MCF 10A (cell line): ENCODE data around the gene DNAJC11. TPM values are rescaled to one million over a fixed set of nuclear protein-coding genes. Genes with fewer than 3 reads are reported as not detected.
A peak's percentile ranks its signal among the peaks of the same experiment; 100 is the strongest.

Experiments used
- BruUV-seq: library from RNA; stranded (reverse); fragments of 400-500 nt; replicated peaks from 2 replicates; lab custom pipeline; 2021; lab: Mats Ljungman, UMichigan
- CTCF ChIA-PET: fragments of 300-600 bp; sonication (Branson Sonifier 250); formaldehyde crosslinking; extraction: SDS; loops from one replicate; lab custom pipeline; 2021; ENCODE audit warnings: antibody characterized with exemption, inconsistent platforms; lab: Yijun Ruan, JAX
- POLR2A ChIA-PET: fragments of 300-600, 350-650 bp; sonication (Branson Sonifier 250); formaldehyde crosslinking; extraction: SDS; loops from one replicate; lab custom pipeline; 2020; ENCODE audit warnings: antibody characterized with exemption, inconsistent platforms; lab: Yijun Ruan, JAX
- DNase-seq: peaks from one replicate; pipeline ENCODE4 v3.0.0-alpha.2; 2018; ENCODE audit not compliant: unreplicated experiment
- H3K27ac Mint-ChIP-seq: one replicate; pipeline ENCODE4 v1.8.0; 2022; ENCODE audit warnings: mild to moderate bottlenecking, low read depth, mixed read lengths; ENCODE audit not compliant: unreplicated experiment
- H3K27me3 Mint-ChIP-seq: one replicate; pipeline ENCODE4 v1.8.0; 2022; ENCODE audit warnings: mixed read lengths; ENCODE audit not compliant: insufficient read depth, unreplicated experiment
- H3K36me3 Mint-ChIP-seq: one replicate; pipeline ENCODE4 v1.8.0; 2022; ENCODE audit warnings: mild to moderate bottlenecking, moderate library complexity, mixed read lengths; ENCODE audit not compliant: insufficient read depth, unreplicated experiment
- H3K4me1 Mint-ChIP-seq: one replicate; pipeline ENCODE4 v1.8.0; 2022; ENCODE audit warnings: mixed read lengths; ENCODE audit not compliant: insufficient read depth, unreplicated experiment
- H3K4me3 Mint-ChIP-seq: one replicate; pipeline ENCODE4 v1.8.0; 2022; ENCODE audit warnings: mild to moderate bottlenecking, moderate library complexity, mixed read lengths; ENCODE audit not compliant: unreplicated experiment
- H3K9me3 Mint-ChIP-seq: one replicate; pipeline ENCODE4 v1.8.0; 2022; ENCODE audit warnings: mixed read lengths; ENCODE audit not compliant: unreplicated experiment
- CTCF ChIP-seq: fragments of 200-600 bp; IDR thresholded peaks from one replicate; pipeline ENCODE4 v1.8.0; 2022; ENCODE audit warnings: antibody characterized with exemption, mild to moderate bottlenecking; ENCODE audit not compliant: unreplicated experiment
- intact Hi-C: fragments of 100-400 bp; cut with micrococcal nuclease; formaldehyde crosslinking; loops from 2 replicates; pipeline ENCODE4 v1.14.1; 2022
- total RNA-seq: library from RNA; stranded (reverse); gene quantifications from 2 replicates; pipeline ENCODE4 v1.2.3, GENCODE V29; 2022

The DNAJC11 gene
- total RNA-seq, 1 experiment from 2014 or later: 76.1 TPM

- intact Hi-C loops: no loop called here
- ChIA-PET POLR2A (interaction anchor here (0.6 to 2.2 kb wide), 4 partner anchors 33 to 147 kb away, joined by 3 to 7 read pairs (median 4); no protein-coding TSS in a partner anchor), CTCF (interaction anchor here (0.6 to 1.4 kb wide), 7 partner anchors 8 to 37 kb away, joined by 3 to 5 read pairs (median 3); no protein-coding TSS in a partner anchor)
- peaks cover 89% of the 10 kb centered on the region for H3K36me3 Mint-ChIP-seq
- no peaks in the 10 kb centered on the region for H3K4me1 Mint-ChIP-seq
- BruUV-seq: no TSS peak
- peak; percentile 40 for TF ChIP-seq CTCF
- no peaks in the 10 kb centered on the region for H3K9me3 Mint-ChIP-seq
- peak; percentile 46 for DNase-seq
- no peak overlapping the region for H3K4me3 Mint-ChIP-seq
- no peaks in the 10 kb centered on the region for H3K27me3 Mint-ChIP-seq
- H3K27ac Mint-ChIP-seq: no peak overlapping the region
Measured at GRCh38 chr1:6634371-6635052, 67.1 kb downstream of the DNAJC11 start.

GRCh38 chr1:6632588-6633514 lies 68.8 kb downstream of the DNAJC11 start:
- ChIA-PET CTCF (interaction anchor here (0.5 to 0.7 kb wide), 5 partner anchors 12 to 387 kb away, joined by 3 to 5 read pairs (median 3); no protein-coding TSS in a partner anchor), POLR2A (interaction anchor here (0.7 to 1.6 kb wide), 3 partner anchors 11 to 144 kb away, joined by 3 to 5 read pairs (median 4); partner anchors contain the start of gene KLHL21)
- H3K27ac Mint-ChIP-seq: no peak overlapping the region
- intact Hi-C loops: no loop called here
- H3K4me1 Mint-ChIP-seq: peaks cover 2% of the 10 kb centered on the region
- H3K9me3 Mint-ChIP-seq: no peaks in the 10 kb centered on the region
- H3K36me3 Mint-ChIP-seq: peaks cover 78% of the 10 kb centered on the region
- no peak for DNase-seq
- no peak overlapping the region for H3K4me3 Mint-ChIP-seq
- no peaks in the 10 kb centered on the region for H3K27me3 Mint-ChIP-seq
- no TSS peak for BruUV-seq
- no peak for TF ChIP-seq CTCF

GRCh38 chr1:6631058-6631457 lies 70.6 kb downstream of the DNAJC11 start:
- intact Hi-C loops: no loop called here
- POLR2A ChIA-PET: no interaction called here
- Mint-ChIP-seq H3K4me1 (peaks cover 8% of the 10 kb centered on the region), H3K4me3 (no peak overlapping the region), H3K9me3 (no peaks in the 10 kb centered on the region), H3K27ac (no peak overlapping the region), H3K36me3 (peaks cover 71% of the 10 kb centered on the region), H3K27me3 (no peaks in the 10 kb centered on the region)
- no TSS peak for BruUV-seq
- CTCF ChIA-PET: no interaction called here
- no peak for TF ChIP-seq CTCF
- no peak for DNase-seq
